PC-3 (cell line): ENCODE data around the gene PRICKLE3. TPM values are rescaled to one million over a fixed set of nuclear protein-coding genes. Genes with fewer than 3 reads are reported as not detected.

Source experiments
- ATAC-seq: fragments of 200-7000 bp; cut with Tn5 transposase; 2 replicates; pipeline ENCODE4 v1.9.1; 2020; ENCODE audit warnings: mild to moderate bottlenecking, moderate library complexity
- BruUV-seq: library from RNA; stranded (reverse); fragments of 400-500 nt; replicated peaks from 2 replicates; lab custom pipeline; 2021; lab: Mats Ljungman, UMichigan
- CTCF ChIA-PET: fragments of 300-600 bp; sonication (Branson Sonifier 250); formaldehyde crosslinking; loops from one replicate; lab custom pipeline; 2022; ENCODE audit warnings: antibody characterized with exemption; lab: Charles Lee
- POLR2A ChIA-PET: fragments of 300-600 bp; sonication (Branson Sonifier 250); formaldehyde crosslinking; loops from one replicate; lab custom pipeline; 2022; ENCODE audit warnings: antibody characterized with exemption; ENCODE audit not compliant: unreplicated experiment; lab: Charles Lee
- DNase-seq: peaks from one replicate; pipeline ENCODE4 v3.0.0-alpha.2; 2015
- H2AFZ ChIP-seq: fragments of 300-600 bp; sonication (generic); 2 replicates; pipeline ENCODE4 v1.6.0; 2016; ENCODE audit warnings: antibody characterized with exemption, low read length
- H3F3A ChIP-seq: fragments of 300-600 bp; sonication (generic); one replicate; pipeline ENCODE4 v1.6.0; 2017; ENCODE audit warnings: antibody characterized with exemption, low read length, control low read depth, mild to moderate bottlenecking; ENCODE audit not compliant: unreplicated experiment
- H3K27ac ChIP-seq: fragments of 300-600 bp; sonication (generic); 2 replicates; pipeline ENCODE4 v1.5.1; 2016; ENCODE audit warnings: mild to moderate bottlenecking, low read length
- H3K27me3 ChIP-seq: fragments of 300-600 bp; sonication (generic); 2 replicates; pipeline ENCODE4 v1.6.1; 2016; ENCODE audit warnings: low read length, mixed read lengths
- H3K36me3 ChIP-seq: fragments of 300-600 bp; sonication (generic); 2 replicates; pipeline ENCODE4 v1.6.1; 2016; ENCODE audit warnings: low read depth, mixed run types, low read length, mixed read lengths
- H3K4me1 ChIP-seq: fragments of 300-600 bp; sonication (generic); 2 replicates; pipeline ENCODE4 v1.5.1; 2016; ENCODE audit warnings: low read length; ENCODE audit not compliant: insufficient read depth
- H3K4me2 ChIP-seq: fragments of 300-600 bp; sonication (generic); 2 replicates; pipeline ENCODE4 v1.6.0; 2016; ENCODE audit warnings: low read length
- H3K4me3 ChIP-seq: fragments of 300-600 bp; sonication (generic); 2 replicates; pipeline ENCODE4 v1.5.1; 2016; ENCODE audit warnings: mild to moderate bottlenecking, low read length, mixed read lengths
- H3K79me2 ChIP-seq: fragments of 300-600 bp; sonication (generic); 2 replicates; pipeline ENCODE4 v1.6.1; 2017; ENCODE audit warnings: low read length, mixed read lengths
- H3K9ac ChIP-seq: fragments of 300-600 bp; sonication (generic); 2 replicates; pipeline ENCODE4 v1.6.0; 2016; ENCODE audit warnings: mild to moderate bottlenecking, low read length
- H3K9me2 ChIP-seq: fragments of 300-600 bp; sonication (generic); replicated peaks from 2 replicates; pipeline ENCODE4 v1.6.1; 2016; ENCODE audit warnings: mixed run types, low read length, mixed read lengths
- H3K9me3 ChIP-seq: fragments of 300-600 bp; sonication (generic); 2 replicates; pipeline ENCODE4 v1.6.1; 2016; ENCODE audit warnings: low read length, mixed read lengths
- H4K20me1 ChIP-seq: fragments of 300-600 bp; sonication (generic); 2 replicates; pipeline ENCODE4 v1.6.1; 2016; ENCODE audit warnings: low read length, mixed read lengths
- CTCF ChIP-seq: fragments of 300-600 bp; sonication (generic); conservative IDR thresholded peaks from 2 replicates; pipeline ENCODE4 v1.5.1; 2017; ENCODE audit warnings: antibody characterized with exemption, low read depth, mild to moderate bottlenecking, low read length
- EZH2 ChIP-seq: fragments of 300-600 bp; sonication (generic); IDR thresholded peaks from one replicate; pipeline ENCODE4 v1.6.1; 2017; ENCODE audit warnings: antibody characterized with exemption, mild to moderate bottlenecking, low read length; ENCODE audit not compliant: unreplicated experiment
- EZH2phosphoT487 ChIP-seq: fragments of 300-600 bp; sonication (generic); IDR thresholded peaks from 2 replicates; pipeline ENCODE4 v1.6.1; 2018; ENCODE audit warnings: mild to moderate bottlenecking, antibody characterized with exemption, low read length, borderline replicate concordance
- intact Hi-C: fragments of 100-400 bp; cut with micrococcal nuclease; formaldehyde crosslinking; loops from 2 replicates; pipeline ENCODE4 v1.9.0; 2023
- total RNA-seq: library from RNA; depleted of rRNA; stranded (reverse); fragments of >200 nt; gene quantifications from 2 replicates; pipeline ENCODE4 v1.2.3, GENCODE V29; 2014

The PRICKLE3 gene
- total RNA-seq, 1 experiment from 2014 or later: 16.5 TPM

DNA sequence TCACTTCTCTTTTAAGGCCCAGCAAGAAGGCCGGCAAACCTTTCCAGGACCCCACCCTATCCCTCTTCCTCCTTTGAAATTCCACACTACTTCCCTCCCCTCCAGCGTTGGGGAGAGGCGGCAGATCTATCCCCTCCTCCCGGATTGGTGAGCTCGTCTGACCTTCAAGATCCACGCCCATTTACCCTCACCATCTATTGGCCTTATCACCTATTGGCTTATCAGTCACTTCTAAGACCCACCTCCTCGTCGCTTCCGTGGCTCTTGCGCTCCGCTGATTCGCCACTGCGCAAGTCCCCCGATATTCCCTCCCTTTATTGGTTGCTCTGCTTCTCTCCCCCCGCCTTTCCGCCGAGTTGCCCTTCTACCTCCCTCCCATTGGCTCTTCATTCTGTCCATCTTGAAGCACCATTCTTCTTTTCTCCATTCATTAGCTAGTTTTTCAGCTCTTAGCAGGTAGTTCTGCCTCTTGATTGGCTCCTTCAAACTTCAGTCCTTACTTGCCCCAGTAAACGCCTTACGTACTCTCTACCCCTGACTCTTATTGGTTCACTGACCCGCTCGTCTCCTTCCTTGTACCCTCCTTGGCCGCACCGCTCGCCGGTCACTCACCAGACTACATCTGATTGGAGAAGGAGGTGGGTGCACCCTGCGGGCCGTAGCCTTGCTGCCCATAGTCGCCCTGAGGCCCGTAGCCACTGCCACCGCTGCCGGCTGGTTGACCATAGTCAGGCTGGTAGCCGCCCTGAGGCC lies 4.8 kb upstream of the PRICKLE3 start:
- peak overlapping the region; percentile 74 for H2AFZ ChIP-seq

DNA sequence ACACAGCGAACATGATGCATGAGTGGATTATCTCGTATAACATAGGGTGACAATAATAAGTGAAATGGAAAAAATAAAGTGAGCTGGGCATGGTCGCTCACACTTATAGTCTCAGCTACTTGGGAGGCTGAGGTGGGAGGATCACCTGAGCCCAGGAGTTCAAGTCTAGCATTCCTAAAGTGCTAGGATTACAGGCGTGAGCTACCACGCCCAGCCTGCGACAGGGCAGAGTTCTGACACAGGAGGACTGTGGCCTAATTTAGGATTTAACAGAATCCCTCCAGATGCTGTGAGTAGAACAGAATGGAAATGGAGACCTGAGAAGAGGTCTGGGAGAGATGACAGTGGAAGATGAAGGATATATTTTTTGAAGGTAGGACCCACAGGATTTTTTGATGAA lies 3.4 kb upstream of the PRICKLE3 start:
- 0 out of 2 replicates have a peak overlapping the region, but pooled peaks have one; percentile 69 for H3K9ac ChIP-seq
- H3K36me3 ChIP-seq: no peaks in the 10 kb centered on the region
- H2AFZ ChIP-seq: no peak overlapping the region
- peaks cover 24% of the 10 kb centered on the region for H3K4me1 ChIP-seq
- ChIA-PET CTCF (no interaction called here), POLR2A (no interaction called here)
- peak overlapping the region; percentile 59 for H3K4me3 ChIP-seq
- H3F3A ChIP-seq: no peaks in the 10 kb centered on the region
- intact Hi-C loops: loop anchor here (10.0 kb wide), 1 partner anchor 565 kb away; no protein-coding TSS in a partner anchor
- H3K9me3 ChIP-seq: no peaks in the 10 kb centered on the region
- peaks cover 19% of the 10 kb centered on the region for H3K79me2 ChIP-seq
- no peaks in the 10 kb centered on the region for H3K27me3 ChIP-seq
- peak overlapping the region; percentile 76 for H3K4me2 ChIP-seq
- no peak for DNase-seq
- ATAC-seq: no peak
- no peak overlapping the region for H3K27ac ChIP-seq
- no TSS peak for BruUV-seq
- H3K9me2 ChIP-seq: no peaks in the 10 kb centered on the region
- TF ChIP-seq EZH2 (no peak), CTCF (no peak), EZH2phosphoT487 (no peak)
- no peaks in the 10 kb centered on the region for H4K20me1 ChIP-seq

More for the DNA sequence above, 4.8 kb upstream of the PRICKLE3 start:
- H3K79me2 ChIP-seq: peaks cover 7% of the 10 kb centered on the region
- no peaks in the 10 kb centered on the region for H3F3A ChIP-seq
- ChIA-PET POLR2A (interaction anchor here (0.5 to 1.3 kb wide), 5 partner anchors 78 to 731 kb away, joined by 3 to 11 read pairs (median 5); partner anchors contain the start of genes CLCN5, PPP1R3F and USP27X), CTCF (interaction anchor here (0.5 to 1.3 kb wide), 6 partner anchors 28 to 1014 kb away, joined by 3 to 11 read pairs (median 4); partner anchors contain the start of gene MAGIX)
- peak overlapping the region; percentile 84 for H3K4me2 ChIP-seq
- ATAC-seq (peak; percentile 87), DNase-seq (peak; percentile 98)
- intact Hi-C loops: loop anchor here (1.0 to 10.0 kb wide), 2 partner anchors 78 to 564 kb away; partner anchors contain the start of gene PPP1R3F
- H3K4me3 ChIP-seq: peak overlapping the region; percentile 87
- no peaks in the 10 kb centered on the region for H3K36me3 ChIP-seq
- peak overlapping the region; percentile 39 for H3K27ac ChIP-seq
- no peaks in the 10 kb centered on the region for H3K9me3 ChIP-seq
- H3K4me1 ChIP-seq: peaks cover 20% of the 10 kb centered on the region
- H3K27me3 ChIP-seq: no peaks in the 10 kb centered on the region
- H4K20me1 ChIP-seq: no peaks in the 10 kb centered on the region
- no peaks in the 10 kb centered on the region for H3K9me2 ChIP-seq
- no peak for TF ChIP-seq EZH2phosphoT487
- TF ChIP-seq CTCF: no peak
- TF ChIP-seq EZH2: no peak
- no TSS peak for BruUV-seq
- peak overlapping the region; percentile 89 for H3K9ac ChIP-seq
